Coronary artery (tissue), 2 donors: ENCODE measurements around the gene CCDC157.

Experiments
- DNase-seq: peaks from one replicate; pipeline ENCODE4 v3.0.0-alpha.2; 2017; ENCODE audit warnings: low spot score
- H3K27ac ChIP-seq, 2 donors: fragments of 200-600 bp; sonication (generic); one replicate each; pipeline ENCODE4 v1.5.1; 2016 to 2019
- H3K4me3 ChIP-seq: fragments of 200-600 bp; sonication (generic); 2 replicates; pipeline ENCODE4 v1.5.1; 2016; ENCODE audit warnings: mild to moderate bottlenecking, moderate library complexity
- CTCF ChIP-seq: fragments of 200-600 bp; sonication (generic); IDR thresholded peaks from one replicate; pipeline ENCODE4 v1.5.1; 2019; ENCODE audit warnings: antibody characterized with exemption

The CCDC157 gene

GRCh38 chr22:30326255-30326705 lies 30.5 kb upstream of the CCDC157 start:
- peak; percentile 78 for DNase-seq
- no peak for TF ChIP-seq CTCF
- H3K4me3 ChIP-seq = peak overlapping the region; percentile 85
- H3K27ac ChIP-seq = peak overlapping the region; percentile 92 to 93

GRCh38 chr22:30326706-30327362 lies 30.0 kb upstream of the CCDC157 start, which contains the start of gene TBC1D10A:
TSS of gene TBC1D10A (minus strand) at chr22:30326941. CDS start at chr22:30326881, 60 bp downstream.
- Histone ChIP-seq H3K27ac (peak within 1 kb of the TSS; percentile 92 to 93), H3K4me3 (peak within 1 kb of the TSS; percentile 85)
- TF ChIP-seq CTCF = no peak
- DNase-seq = peak; percentile 91

- Histone ChIP-seq H3K4me3 (no peak overlapping the region), H3K27ac (peak overlapping the region in 1 of 2 donors; percentile 17)
- no peak for DNase-seq
- TF ChIP-seq CTCF = no peak
Observed at GRCh38 chr22:30327864-30328345, 28.9 kb upstream of the CCDC157 start.

GRCh38 chr22:30328466-30329049 lies 28.2 kb upstream of the CCDC157 start:
- DNase-seq = peak; percentile 70
- no peak overlapping the region for H3K4me3 ChIP-seq
- no peak for TF ChIP-seq CTCF
- peak overlapping the region in 1 of 2 donors; percentile 17 for H3K27ac ChIP-seq

GRCh38 chr22:30332551-30332950 lies 24.3 kb upstream of the CCDC157 start:
- Histone ChIP-seq H3K4me3 (no peak overlapping the region), H3K27ac (no peak overlapping the region)
- TF ChIP-seq CTCF = no peak
- no peak for DNase-seq

- TF ChIP-seq CTCF = no peak
- H3K4me3 ChIP-seq = no peak overlapping the region
- no peak for DNase-seq
- H3K27ac ChIP-seq = no peak overlapping the region
Observed at GRCh38 chr22:30332994-30333706, 23.7 kb upstream of the CCDC157 start.
